Panc1 (cell line): ENCODE results near the gene ATG10. TPM values are rescaled to one million over a fixed set of nuclear protein-coding genes. Genes with fewer than 3 reads are reported as not detected.
"Not testable (repeated sequence)": the region's sequence is repeated elsewhere in the genome, so short reads cannot be mapped to it uniquely, and the experiment has no call there.

ENCODE experiments used
- ATAC-seq: fragments of 200-7000 bp; cut with Tn5 transposase; 2 replicates; pipeline ENCODE4 v1.9.1; 2020; ENCODE audit warnings: mild to moderate bottlenecking, moderate library complexity
- BruUV-seq: library from RNA; stranded (reverse); fragments of 400-500 nt; replicated peaks from 2 replicates; lab custom pipeline; 2021; lab: Mats Ljungman, UMichigan
- CTCF ChIA-PET: fragments of 300-600 bp; sonication (Branson Sonifier 250); formaldehyde crosslinking; loops from one replicate; lab custom pipeline; 2022; ENCODE audit warnings: antibody characterized with exemption; lab: Charles Lee
- POLR2A ChIA-PET: fragments of 300-600 bp; sonication (Branson Sonifier 250); formaldehyde crosslinking; loops from one replicate; lab custom pipeline; 2022; ENCODE audit warnings: antibody characterized with exemption; lab: Charles Lee
- DNase-seq: peaks from one replicate; pipeline ENCODE4 v3.0.0-alpha.2; 2010; ENCODE audit warnings: low read depth, low spot score
- H3K27ac ChIP-seq: 2 replicates; pipeline ENCODE4 v1.5.1; 2011; ENCODE audit warnings: mild to moderate bottlenecking, low read length, inconsistent platforms
- H3K27me3 ChIP-seq: fragments of 200-500 bp; sonication (Bioruptor generic); 2 replicates; pipeline ENCODE4 v1.6.0; 2014; ENCODE audit warnings: low read length, inconsistent platforms; ENCODE audit not compliant: control insufficient read depth, insufficient read depth
- H3K36me3 ChIP-seq: fragments of 200-500 bp; sonication (Bioruptor generic); 2 replicates; pipeline ENCODE4 v1.5.1; 2014; ENCODE audit warnings: inconsistent platforms, mild to moderate bottlenecking, low read length, moderate library complexity; ENCODE audit not compliant: control insufficient read depth, insufficient read depth
- H3K4me1 ChIP-seq: 2 replicates; pipeline ENCODE4 v1.5.1; 2011; ENCODE audit warnings: inconsistent platforms, mild to moderate bottlenecking, low read length, moderate library complexity; ENCODE audit not compliant: control insufficient read depth, insufficient read depth
- H3K4me3 ChIP-seq, 2 experiments: 2 replicates each; pipeline ENCODE4 v1.5.1; 2011 to 2012; ENCODE audit warnings: low read depth in 2 of 2, low read length in 2 of 2, mild to moderate bottlenecking in 2 of 2, inconsistent platforms in 1 of 2, moderate library complexity in 1 of 2
- H3K9me3 ChIP-seq: fragments of 200-500 bp; sonication (Bioruptor generic); 2 replicates; pipeline ENCODE4 v1.5.1; 2014; ENCODE audit warnings: low read depth, mild to moderate bottlenecking, inconsistent platforms, low read length, moderate library complexity; ENCODE audit not compliant: control insufficient read depth, insufficient read depth
- POLR2AphosphoS5 ChIP-seq: IDR thresholded peaks from 2 replicates; pipeline ENCODE4 v1.6.1; 2012; ENCODE audit warnings: mild to moderate bottlenecking, low read depth, low read length, moderate library complexity
- SIN3A ChIP-seq: IDR thresholded peaks from 2 replicates; pipeline ENCODE4 v1.6.1; 2012; ENCODE audit warnings: low read depth, mild to moderate bottlenecking, low read length, moderate library complexity, borderline replicate concordance; ENCODE audit not compliant: insufficient read depth
- TCF7L2 ChIP-seq: IDR thresholded peaks from 2 replicates; pipeline ENCODE4 v1.6.1; 2011; ENCODE audit warnings: mild to moderate bottlenecking, low read depth, low read length, inconsistent platforms
- in situ Hi-C: cut with HindIII; loops from 2 replicates; pipeline ENCODE4 v1.10.0; 2016; ENCODE audit warnings: low sequenced_read_pairs, low pct_unique_long_range_greater_than_20kb
- intact Hi-C: fragments of 100-400 bp; cut with micrococcal nuclease; formaldehyde crosslinking; loops from one replicate; pipeline ENCODE4 v1.10.0; 2022; ENCODE audit not compliant: unreplicated experiment
- total RNA-seq: library from RNA; stranded (reverse); gene quantifications from one replicate; pipeline ENCODE4 v1.2.1, GENCODE V29; 2021; ENCODE audit not compliant: unreplicated experiment
- TF ChIP-seq, protein P1 (sequence below): fragments of 450-650 bp; IDR thresholded peaks from 2 replicates; pipeline ENCODE4 v1.5.1; 2017; ENCODE audit warnings: mild to moderate bottlenecking
- TF ChIP-seq, protein P2 (sequence below), 2 experiments: IDR thresholded peaks; 2 replicates each; pipeline ENCODE4 v1.6.1; 2011 to 2012; ENCODE audit warnings: low read depth in 2 of 2, control low read depth in 1 of 2, low read length in 1 of 2, mild to moderate bottlenecking in 1 of 2, moderate library complexity in 1 of 2; ENCODE audit not compliant: insufficient read depth in 1 of 2

The ATG10 gene
- total RNA-seq, 1 experiment from 2014 or later, result 14.0 TPM

- no TSS peak for BruUV-seq
- intact Hi-C loops, result no loop called here
- ChIA-PET POLR2A (no interaction called here), CTCF (no interaction called here)
- no peaks in the 10 kb centered on the region for H3K9me3 ChIP-seq
- no peak overlapping the region for H3K27ac ChIP-seq
- no peaks in the 10 kb centered on the region for H3K27me3 ChIP-seq
- ATAC-seq (no peak), DNase-seq (no peak)
- no peak for TF ChIP-seq SIN3A
- no peak for TF ChIP-seq POLR2AphosphoS5
- TF ChIP-seq, protein P1, sequence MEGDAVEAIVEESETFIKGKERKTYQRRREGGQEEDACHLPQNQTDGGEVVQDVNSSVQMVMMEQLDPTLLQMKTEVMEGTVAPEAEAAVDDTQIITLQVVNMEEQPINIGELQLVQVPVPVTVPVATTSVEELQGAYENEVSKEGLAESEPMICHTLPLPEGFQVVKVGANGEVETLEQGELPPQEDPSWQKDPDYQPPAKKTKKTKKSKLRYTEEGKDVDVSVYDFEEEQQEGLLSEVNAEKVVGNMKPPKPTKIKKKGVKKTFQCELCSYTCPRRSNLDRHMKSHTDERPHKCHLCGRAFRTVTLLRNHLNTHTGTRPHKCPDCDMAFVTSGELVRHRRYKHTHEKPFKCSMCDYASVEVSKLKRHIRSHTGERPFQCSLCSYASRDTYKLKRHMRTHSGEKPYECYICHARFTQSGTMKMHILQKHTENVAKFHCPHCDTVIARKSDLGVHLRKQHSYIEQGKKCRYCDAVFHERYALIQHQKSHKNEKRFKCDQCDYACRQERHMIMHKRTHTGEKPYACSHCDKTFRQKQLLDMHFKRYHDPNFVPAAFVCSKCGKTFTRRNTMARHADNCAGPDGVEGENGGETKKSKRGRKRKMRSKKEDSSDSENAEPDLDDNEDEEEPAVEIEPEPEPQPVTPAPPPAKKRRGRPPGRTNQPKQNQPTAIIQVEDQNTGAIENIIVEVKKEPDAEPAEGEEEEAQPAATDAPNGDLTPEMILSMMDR, result no peak
- TF ChIP-seq, protein P2, sequence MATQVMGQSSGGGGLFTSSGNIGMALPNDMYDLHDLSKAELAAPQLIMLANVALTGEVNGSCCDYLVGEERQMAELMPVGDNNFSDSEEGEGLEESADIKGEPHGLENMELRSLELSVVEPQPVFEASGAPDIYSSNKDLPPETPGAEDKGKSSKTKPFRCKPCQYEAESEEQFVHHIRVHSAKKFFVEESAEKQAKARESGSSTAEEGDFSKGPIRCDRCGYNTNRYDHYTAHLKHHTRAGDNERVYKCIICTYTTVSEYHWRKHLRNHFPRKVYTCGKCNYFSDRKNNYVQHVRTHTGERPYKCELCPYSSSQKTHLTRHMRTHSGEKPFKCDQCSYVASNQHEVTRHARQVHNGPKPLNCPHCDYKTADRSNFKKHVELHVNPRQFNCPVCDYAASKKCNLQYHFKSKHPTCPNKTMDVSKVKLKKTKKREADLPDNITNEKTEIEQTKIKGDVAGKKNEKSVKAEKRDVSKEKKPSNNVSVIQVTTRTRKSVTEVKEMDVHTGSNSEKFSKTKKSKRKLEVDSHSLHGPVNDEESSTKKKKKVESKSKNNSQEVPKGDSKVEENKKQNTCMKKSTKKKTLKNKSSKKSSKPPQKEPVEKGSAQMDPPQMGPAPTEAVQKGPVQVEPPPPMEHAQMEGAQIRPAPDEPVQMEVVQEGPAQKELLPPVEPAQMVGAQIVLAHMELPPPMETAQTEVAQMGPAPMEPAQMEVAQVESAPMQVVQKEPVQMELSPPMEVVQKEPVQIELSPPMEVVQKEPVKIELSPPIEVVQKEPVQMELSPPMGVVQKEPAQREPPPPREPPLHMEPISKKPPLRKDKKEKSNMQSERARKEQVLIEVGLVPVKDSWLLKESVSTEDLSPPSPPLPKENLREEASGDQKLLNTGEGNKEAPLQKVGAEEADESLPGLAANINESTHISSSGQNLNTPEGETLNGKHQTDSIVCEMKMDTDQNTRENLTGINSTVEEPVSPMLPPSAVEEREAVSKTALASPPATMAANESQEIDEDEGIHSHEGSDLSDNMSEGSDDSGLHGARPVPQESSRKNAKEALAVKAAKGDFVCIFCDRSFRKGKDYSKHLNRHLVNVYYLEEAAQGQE (IDR thresholded peaks at IDR 0.05; ENCODE audit: insufficient read depth in 1 of 2, low read depth in 2 of 2, low read length in 1 of 2), result no peak
- no peak for TF ChIP-seq TCF7L2
- no peaks in the 10 kb centered on the region for H3K4me1 ChIP-seq
- H3K36me3 ChIP-seq, result no peaks in the 10 kb centered on the region
- no peak overlapping the region for H3K4me3 ChIP-seq
- in situ Hi-C loops, result no loop called here
These were observed 165.4 kb downstream of the ATG10 start for GRCh38 chr5:82137205-82137604.

GRCh38 chr5:82139837-82140236 is 168.0 kb downstream of the ATG10 start:
- DNase-seq, BruUV-seq, intact Hi-C loops, in situ Hi-C loops, H3K36me3 ChIP-seq, ATAC-seq, H3K27me3 ChIP-seq, H3K9me3 ChIP-seq, POLR2A ChIA-PET, H3K4me1 ChIP-seq, H3K27ac ChIP-seq, H3K4me3 ChIP-seq, CTCF ChIA-PET: not testable (repeated sequence)

DNA sequence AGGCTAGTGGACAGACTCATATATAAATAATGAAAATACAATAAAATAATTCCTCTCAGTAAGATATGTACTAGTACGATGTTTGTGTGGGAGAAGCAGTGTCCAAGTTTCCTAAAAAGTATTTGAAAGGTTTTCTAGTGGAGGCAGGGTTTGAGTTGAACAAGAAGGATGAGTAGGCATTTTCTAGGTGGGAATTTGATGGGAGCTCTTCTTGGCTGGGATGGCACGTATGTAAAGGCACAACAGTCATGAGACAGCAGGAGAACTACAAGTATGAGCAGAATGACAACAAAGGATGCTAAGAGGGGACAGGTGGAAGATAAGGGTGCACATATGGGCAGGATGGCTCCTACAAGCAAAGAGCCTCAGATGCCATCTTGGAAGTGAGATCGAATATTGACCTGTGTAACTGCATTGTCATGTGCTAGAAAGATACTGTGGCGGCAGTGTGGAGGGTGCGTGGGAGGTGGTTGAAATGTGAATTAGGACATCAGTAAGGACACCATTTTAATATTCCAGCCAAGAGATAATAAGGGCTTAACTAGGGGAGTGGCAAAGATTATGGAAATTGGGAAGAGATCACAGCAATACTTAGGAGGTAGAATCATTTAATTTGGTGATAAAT is 170.5 kb downstream of the ATG10 start:
- intact Hi-C loops (no loop called here), in situ Hi-C loops (no loop called here)
- ATAC-seq, result no peak
- no peak overlapping the region for H3K4me3 ChIP-seq
- H3K36me3 ChIP-seq, result no peaks in the 10 kb centered on the region
- H3K27ac ChIP-seq, result no peak overlapping the region
- no peak for DNase-seq
- H3K4me1 ChIP-seq, result no peaks in the 10 kb centered on the region
- no TSS peak for BruUV-seq
- TF ChIP-seq, protein P1, result no peak
- TF ChIP-seq SIN3A, result no peak
- no peak for TF ChIP-seq POLR2AphosphoS5
- TF ChIP-seq, protein P2 (IDR thresholded peaks at IDR 0.05; ENCODE audit: insufficient read depth in 1 of 2, low read depth in 2 of 2, low read length in 1 of 2), result no peak
- no peak for TF ChIP-seq TCF7L2
- CTCF ChIA-PET, result interaction anchor here (0.6 kb wide), 1 partner anchor 913 kb away, joined by 3 read pairs; no protein-coding TSS in a partner anchor
- H3K9me3 ChIP-seq, result no peaks in the 10 kb centered on the region
- no peaks in the 10 kb centered on the region for H3K27me3 ChIP-seq
- POLR2A ChIA-PET, result no interaction called here
